ENCODE data around the gene NOL7. TPM values are rescaled to one million over a fixed set of nuclear protein-coding genes. Genes with fewer than 3 reads are reported as not detected.

Gene NOL7
- total RNA-seq, 2 donors from 2014 or later = 47.8 to 52.9 TPM

- 89 to 97% methylated on average over 5 to 6 of the region's 6 CpGs for WGBS, 2 experiments (ENCODE audit: insufficient coverage in 1 of 2, insufficient read length in 1 of 2)
- no peak overlapping the region for H3K27ac ChIP-seq (ENCODE audit: low read depth, low read length)
- TF ChIP-seq CTCF (conservative IDR thresholded peaks at IDR 0.05) = no peak
- peaks cover 44% of the 10 kb centered on the region for H3K36me3 Mint-ChIP-seq (ENCODE audit: low read depth)
- no peaks in the 10 kb centered on the region for H3K4me1 Mint-ChIP-seq
- H3K9me3 ChIP-seq (ENCODE audit: control insufficient read depth, low read length) = no peaks in the 10 kb centered on the region
- peaks cover 31% of the 10 kb centered on the region for H3K36me3 ChIP-seq (ENCODE audit: control insufficient read depth, insufficient read depth, low read length)
- no peaks in the 10 kb centered on the region for H3K27me3 ChIP-seq (ENCODE audit: control insufficient read depth, insufficient read depth, low read length, poor library complexity, severe bottlenecking)
- no peak overlapping the region for H3K4me3 ChIP-seq (ENCODE audit: low read length)
- DNase-seq = no peak
- H3K9ac ChIP-seq (ENCODE audit: extremely low read depth, low read length, poor library complexity, severe bottlenecking) = no peak overlapping the region
- no peak overlapping the region for H3K4me3 Mint-ChIP-seq
- H3K9me3 Mint-ChIP-seq = no peaks in the 10 kb centered on the region
- H3K27ac Mint-ChIP-seq = no peak overlapping the region
- no peaks in the 10 kb centered on the region for H3K4me1 ChIP-seq (ENCODE audit: control insufficient read depth, insufficient read depth, low read length)
- H3K27me3 Mint-ChIP-seq (ENCODE audit: insufficient read depth) = no peaks in the 10 kb centered on the region
Observed at GRCh38 chr6:13593103-13593502, 22.0 kb upstream of the NOL7 start.

GRCh38 chr6:13593720-13594119 is 21.4 kb upstream of the NOL7 start:
- Mint-ChIP-seq H3K36me3 (ENCODE audit: low read depth) (peaks cover 43% of the 10 kb centered on the region), H3K27me3 (ENCODE audit: insufficient read depth) (no peaks in the 10 kb centered on the region), H3K9me3 (no peaks in the 10 kb centered on the region), H3K4me3 (no peak overlapping the region), H3K4me1 (no peaks in the 10 kb centered on the region), H3K27ac (no peak overlapping the region)
- Histone ChIP-seq H3K36me3 (ENCODE audit: control insufficient read depth, insufficient read depth, low read length) (peaks cover 31% of the 10 kb centered on the region), H3K9me3 (ENCODE audit: control insufficient read depth, low read length) (no peaks in the 10 kb centered on the region), H3K27me3 (ENCODE audit: control insufficient read depth, insufficient read depth, low read length, poor library complexity, severe bottlenecking) (no peaks in the 10 kb centered on the region), H3K4me3 (ENCODE audit: low read length) (no peak overlapping the region), H3K27ac (ENCODE audit: low read depth, low read length) (no peak overlapping the region), H3K4me1 (ENCODE audit: control insufficient read depth, insufficient read depth, low read length) (no peaks in the 10 kb centered on the region), H3K9ac (ENCODE audit: extremely low read depth, low read length, poor library complexity, severe bottlenecking) (no peak overlapping the region)
- no peak for TF ChIP-seq CTCF (conservative IDR thresholded peaks at IDR 0.05)
- WGBS, 2 experiments (ENCODE audit: insufficient coverage in 1 of 2, insufficient read length in 1 of 2) = 95 to 96% methylated on average over 5 to 6 of the region's 6 CpGs
- DNase-seq = no peak

GRCh38 chr6:13597073-13597472 is 18.1 kb upstream of the NOL7 start:
- no peak overlapping the region for H3K27ac Mint-ChIP-seq

More at GRCh38 chr6:13597073-13597472, 18.1 kb upstream of the NOL7 start:
- Histone ChIP-seq H3K27me3 (ENCODE audit: control insufficient read depth, insufficient read depth, low read length, poor library complexity, severe bottlenecking) (no peaks in the 10 kb centered on the region), H3K36me3 (ENCODE audit: control insufficient read depth, insufficient read depth, low read length) (peaks cover 45% of the 10 kb centered on the region), H3K27ac (ENCODE audit: low read depth, low read length) (no peak overlapping the region), H3K4me1 (ENCODE audit: control insufficient read depth, insufficient read depth, low read length) (no peaks in the 10 kb centered on the region), H3K4me3 (ENCODE audit: low read length) (no peak overlapping the region), H3K9me3 (ENCODE audit: control insufficient read depth, low read length) (no peaks in the 10 kb centered on the region), H3K9ac (ENCODE audit: extremely low read depth, low read length, poor library complexity, severe bottlenecking) (no peak overlapping the region)
- Mint-ChIP-seq H3K4me3 (no peak overlapping the region), H3K36me3 (ENCODE audit: low read depth) (peaks cover 52% of the 10 kb centered on the region), H3K4me1 (no peaks in the 10 kb centered on the region), H3K9me3 (no peaks in the 10 kb centered on the region), H3K27me3 (ENCODE audit: insufficient read depth) (no peaks in the 10 kb centered on the region)
- DNase-seq = no peak
- no peak for TF ChIP-seq CTCF (conservative IDR thresholded peaks at IDR 0.05)
- 97 to 100% methylated on average over 4 of the region's 4 CpGs for WGBS, 2 experiments (ENCODE audit: insufficient coverage in 1 of 2, insufficient read length in 1 of 2)

Measured in endodermal cell (in vitro differentiated cells).